Endothelial cell (in vitro differentiated cells): ENCODE results near the gene ZNF687. TPM values are rescaled to one million over a fixed set of nuclear protein-coding genes. Genes with fewer than 3 reads are reported as not detected.

ENCODE experiments used
- DNase-seq: peaks from one replicate; pipeline ENCODE4 v3.0.0; 2021; ENCODE audit warnings: low spot score
- H3K27ac Mint-ChIP-seq: one replicate; pipeline ENCODE4 v1.8.0; 2021; ENCODE audit warnings: mixed read lengths, inconsistent platforms; ENCODE audit not compliant: unreplicated experiment
- H3K27me3 Mint-ChIP-seq: one replicate; pipeline ENCODE4 v1.8.0; 2021; ENCODE audit warnings: mild to moderate bottlenecking, moderate library complexity, mixed read lengths, inconsistent platforms; ENCODE audit not compliant: unreplicated experiment
- H3K36me3 Mint-ChIP-seq: one replicate; pipeline ENCODE4 v1.8.0; 2021; ENCODE audit warnings: mild to moderate bottlenecking, low read depth, mixed read lengths, inconsistent platforms; ENCODE audit not compliant: unreplicated experiment
- H3K4me1 Mint-ChIP-seq: one replicate; pipeline ENCODE4 v1.8.0; 2021; ENCODE audit warnings: mild to moderate bottlenecking, mixed read lengths, inconsistent platforms; ENCODE audit not compliant: unreplicated experiment
- H3K4me3 Mint-ChIP-seq: one replicate; pipeline ENCODE4 v1.8.0; 2021; ENCODE audit warnings: mild to moderate bottlenecking, mixed read lengths, inconsistent platforms; ENCODE audit not compliant: unreplicated experiment
- H3K9me3 Mint-ChIP-seq: one replicate; pipeline ENCODE4 v1.8.0; 2021; ENCODE audit warnings: mixed read lengths, inconsistent platforms; ENCODE audit not compliant: unreplicated experiment
- long read RNA-seq: library from polyadenylated mRNA; unstranded; transcript quantifications from one replicate; pipeline ENCODE4 v2.0.0, GENCODE V29; 2020; ENCODE audit not compliant: unreplicated experiment
- total RNA-seq: library from RNA; stranded (reverse); fragmentation: NEBNext Ultra II Directional; extraction: Animal tissue kit (Norgen Biotek cat#: 25700); gene quantifications from one replicate; pipeline ENCODE4 v1.2.1, GENCODE V29; 2021; ENCODE audit not compliant: unreplicated experiment
- TF ChIP-seq, protein P1 (sequence below): fragments of 200-600 bp; sonication (generic); IDR thresholded peaks from one replicate; pipeline ENCODE4 v1.5.0; 2021; ENCODE audit warnings: antibody characterized with exemption; ENCODE audit not compliant: unreplicated experiment

The ZNF687 gene, protein sequence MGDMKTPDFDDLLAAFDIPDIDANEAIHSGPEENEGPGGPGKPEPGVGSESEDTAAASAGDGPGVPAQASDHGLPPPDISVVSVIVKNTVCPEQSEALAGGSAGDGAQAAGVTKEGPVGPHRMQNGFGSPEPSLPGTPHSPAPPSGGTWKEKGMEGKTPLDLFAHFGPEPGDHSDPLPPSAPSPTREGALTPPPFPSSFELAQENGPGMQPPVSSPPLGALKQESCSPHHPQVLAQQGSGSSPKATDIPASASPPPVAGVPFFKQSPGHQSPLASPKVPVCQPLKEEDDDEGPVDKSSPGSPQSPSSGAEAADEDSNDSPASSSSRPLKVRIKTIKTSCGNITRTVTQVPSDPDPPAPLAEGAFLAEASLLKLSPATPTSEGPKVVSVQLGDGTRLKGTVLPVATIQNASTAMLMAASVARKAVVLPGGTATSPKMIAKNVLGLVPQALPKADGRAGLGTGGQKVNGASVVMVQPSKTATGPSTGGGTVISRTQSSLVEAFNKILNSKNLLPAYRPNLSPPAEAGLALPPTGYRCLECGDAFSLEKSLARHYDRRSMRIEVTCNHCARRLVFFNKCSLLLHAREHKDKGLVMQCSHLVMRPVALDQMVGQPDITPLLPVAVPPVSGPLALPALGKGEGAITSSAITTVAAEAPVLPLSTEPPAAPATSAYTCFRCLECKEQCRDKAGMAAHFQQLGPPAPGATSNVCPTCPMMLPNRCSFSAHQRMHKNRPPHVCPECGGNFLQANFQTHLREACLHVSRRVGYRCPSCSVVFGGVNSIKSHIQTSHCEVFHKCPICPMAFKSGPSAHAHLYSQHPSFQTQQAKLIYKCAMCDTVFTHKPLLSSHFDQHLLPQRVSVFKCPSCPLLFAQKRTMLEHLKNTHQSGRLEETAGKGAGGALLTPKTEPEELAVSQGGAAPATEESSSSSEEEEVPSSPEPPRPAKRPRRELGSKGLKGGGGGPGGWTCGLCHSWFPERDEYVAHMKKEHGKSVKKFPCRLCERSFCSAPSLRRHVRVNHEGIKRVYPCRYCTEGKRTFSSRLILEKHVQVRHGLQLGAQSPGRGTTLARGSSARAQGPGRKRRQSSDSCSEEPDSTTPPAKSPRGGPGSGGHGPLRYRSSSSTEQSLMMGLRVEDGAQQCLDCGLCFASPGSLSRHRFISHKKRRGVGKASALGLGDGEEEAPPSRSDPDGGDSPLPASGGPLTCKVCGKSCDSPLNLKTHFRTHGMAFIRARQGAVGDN
- 29.9 TPM for total RNA-seq
- long read RNA-seq, result 0 reads

DNA sequence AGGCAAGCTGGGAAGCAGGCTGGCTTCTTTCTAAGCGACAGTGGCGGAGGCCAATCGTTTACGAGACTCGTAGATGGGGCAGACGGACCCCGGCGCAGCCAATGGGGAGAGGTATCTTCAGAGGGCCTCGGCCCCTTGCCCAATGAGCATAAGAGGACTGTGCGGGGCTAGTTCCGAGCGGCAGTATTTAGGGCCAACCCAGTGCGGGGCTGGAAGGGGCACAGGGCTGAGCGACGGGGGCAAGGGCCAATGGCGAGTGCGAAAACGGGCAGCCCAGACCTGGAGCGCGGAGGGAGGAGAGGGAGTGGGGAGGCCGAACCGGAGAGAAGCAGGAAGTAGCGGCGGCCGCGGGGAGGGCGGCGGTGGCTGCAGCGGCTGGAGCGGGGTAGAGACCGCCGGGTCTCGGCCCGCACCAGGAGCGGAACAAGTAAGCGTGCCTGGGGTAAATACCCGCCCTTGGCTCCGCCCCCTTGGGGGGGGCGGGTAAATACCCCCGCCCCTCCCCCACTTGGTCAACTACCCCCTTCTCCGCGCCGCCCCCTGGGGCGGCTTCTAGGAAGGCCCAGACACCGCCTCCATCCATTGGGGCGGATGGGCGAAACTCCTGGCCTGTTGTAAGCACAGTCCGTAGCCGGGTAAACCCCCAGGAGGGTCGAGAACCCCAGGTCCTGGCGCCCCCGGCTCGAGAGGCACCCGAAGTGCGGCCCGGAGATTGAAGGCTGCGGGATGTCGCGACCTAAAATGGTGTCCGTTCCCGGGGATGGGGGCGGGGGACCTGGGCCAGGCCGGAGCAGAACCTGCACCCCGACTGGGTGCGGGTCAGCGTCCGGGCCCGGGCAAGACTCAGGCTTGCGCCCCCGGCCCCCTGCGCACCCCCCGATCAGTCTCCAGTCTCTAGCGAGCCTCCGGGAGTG, at the start of gene ZNF687:
Gene ZNF687 (plus strand): TSS at position 331 of the 914 bp plus-strand sequence. CDS start 3,993 bp downstream, outside the sequence.
- Mint-ChIP-seq H3K9me3 (no peaks in the 10 kb centered on the region), H3K36me3 (peaks cover 15% of the 10 kb centered on the region), H3K27ac (peak within 1 kb of the TSS; percentile 99), H3K27me3 (peaks cover 17% of the 10 kb centered on the region), H3K4me1 (peaks cover 17% of the 10 kb centered on the region), H3K4me3 (peak within 1 kb of the TSS; percentile 97)
- TF ChIP-seq, protein P1, sequence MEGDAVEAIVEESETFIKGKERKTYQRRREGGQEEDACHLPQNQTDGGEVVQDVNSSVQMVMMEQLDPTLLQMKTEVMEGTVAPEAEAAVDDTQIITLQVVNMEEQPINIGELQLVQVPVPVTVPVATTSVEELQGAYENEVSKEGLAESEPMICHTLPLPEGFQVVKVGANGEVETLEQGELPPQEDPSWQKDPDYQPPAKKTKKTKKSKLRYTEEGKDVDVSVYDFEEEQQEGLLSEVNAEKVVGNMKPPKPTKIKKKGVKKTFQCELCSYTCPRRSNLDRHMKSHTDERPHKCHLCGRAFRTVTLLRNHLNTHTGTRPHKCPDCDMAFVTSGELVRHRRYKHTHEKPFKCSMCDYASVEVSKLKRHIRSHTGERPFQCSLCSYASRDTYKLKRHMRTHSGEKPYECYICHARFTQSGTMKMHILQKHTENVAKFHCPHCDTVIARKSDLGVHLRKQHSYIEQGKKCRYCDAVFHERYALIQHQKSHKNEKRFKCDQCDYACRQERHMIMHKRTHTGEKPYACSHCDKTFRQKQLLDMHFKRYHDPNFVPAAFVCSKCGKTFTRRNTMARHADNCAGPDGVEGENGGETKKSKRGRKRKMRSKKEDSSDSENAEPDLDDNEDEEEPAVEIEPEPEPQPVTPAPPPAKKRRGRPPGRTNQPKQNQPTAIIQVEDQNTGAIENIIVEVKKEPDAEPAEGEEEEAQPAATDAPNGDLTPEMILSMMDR, result no peak
- DNase-seq, result peak; percentile 98

DNA sequence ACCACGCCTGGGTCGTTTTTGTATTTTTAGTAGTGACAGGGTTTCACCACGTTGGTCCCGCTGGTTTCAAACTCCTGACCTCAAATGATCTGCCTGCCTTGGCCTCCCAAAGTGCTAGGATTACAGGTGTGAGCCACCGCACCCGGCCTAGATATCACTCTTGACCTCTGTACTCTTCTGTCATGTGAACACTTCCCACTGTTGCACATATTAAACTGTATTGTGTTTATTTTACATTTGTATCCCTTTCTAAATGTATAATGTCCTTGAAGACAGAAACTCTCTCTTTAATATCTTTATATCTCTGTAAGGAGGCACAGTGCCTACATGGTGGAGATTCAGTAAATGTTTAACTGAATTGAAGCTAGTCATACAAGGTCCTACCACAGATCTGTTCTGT, 46.9 kb upstream of the ZNF687 start:
- no peaks in the 10 kb centered on the region for H3K4me1 Mint-ChIP-seq
- TF ChIP-seq, protein P1, result no peak
- no peaks in the 10 kb centered on the region for H3K9me3 Mint-ChIP-seq
- peaks cover 58% of the 10 kb centered on the region for H3K36me3 Mint-ChIP-seq
- DNase-seq, result no peak
- H3K27me3 Mint-ChIP-seq, result no peaks in the 10 kb centered on the region
- H3K27ac Mint-ChIP-seq, result no peak overlapping the region
- peak overlapping the region; percentile 80 for H3K4me3 Mint-ChIP-seq

DNA sequence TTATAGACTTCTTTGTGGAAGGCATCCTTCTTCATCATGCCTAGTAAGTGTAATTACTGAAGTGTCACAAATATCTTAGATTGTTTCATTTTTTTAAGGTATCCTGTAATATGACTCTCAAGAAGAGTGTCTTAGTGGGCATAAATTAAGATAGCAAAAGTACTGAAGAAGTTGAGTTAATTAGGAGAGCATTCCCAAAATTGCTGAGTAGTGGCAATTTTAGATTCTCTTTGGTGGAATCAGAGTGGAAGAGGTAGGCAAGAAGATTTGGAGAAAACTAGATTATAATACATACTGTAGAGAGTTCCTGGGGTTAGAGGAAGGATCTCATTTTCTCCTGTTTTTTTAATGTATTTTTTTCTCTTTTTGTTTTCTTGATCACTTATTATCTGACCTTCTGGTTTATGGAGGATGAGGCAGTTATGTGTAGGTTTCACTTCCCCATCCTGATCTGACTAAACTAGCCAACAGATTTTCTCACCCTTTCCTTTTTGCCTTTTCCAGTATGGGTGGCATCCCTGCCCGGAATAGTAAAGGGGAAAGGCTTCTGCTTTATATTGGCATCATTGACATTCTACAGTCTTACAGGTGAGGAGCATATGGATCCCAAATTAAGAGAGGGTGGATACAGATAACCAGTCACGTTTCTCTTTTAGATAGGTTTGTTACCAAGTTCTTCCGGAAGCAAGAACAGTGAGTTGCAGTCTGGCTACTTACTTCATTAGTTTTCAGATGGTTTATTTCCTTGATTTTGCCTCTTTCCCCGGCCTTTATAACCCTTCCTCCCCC, 44.2 kb upstream of the ZNF687 start:
- Mint-ChIP-seq H3K27ac (no peak overlapping the region), H3K36me3 (peaks cover 54% of the 10 kb centered on the region), H3K27me3 (peaks cover 4% of the 10 kb centered on the region), H3K4me3 (no peak overlapping the region), H3K9me3 (no peaks in the 10 kb centered on the region), H3K4me1 (no peaks in the 10 kb centered on the region)
- TF ChIP-seq, protein P1, result no peak
- no peak for DNase-seq

DNA sequence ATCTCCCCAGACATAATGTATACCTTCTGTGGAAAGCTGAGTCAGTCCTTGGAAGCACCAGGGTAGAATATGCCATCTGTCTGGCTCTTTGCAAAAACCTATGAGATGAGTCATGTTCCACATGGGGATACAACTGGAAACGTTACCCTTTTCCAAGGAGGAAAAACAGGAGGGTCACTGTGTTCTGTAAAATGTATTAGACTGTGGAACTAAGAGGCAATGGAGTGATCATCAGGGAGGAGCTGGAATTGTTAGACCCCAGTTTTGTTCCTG, 43.7 kb upstream of the ZNF687 start:
- DNase-seq, result no peak
- no peaks in the 10 kb centered on the region for H3K4me1 Mint-ChIP-seq
- no peak overlapping the region for H3K4me3 Mint-ChIP-seq
- peaks cover 4% of the 10 kb centered on the region for H3K27me3 Mint-ChIP-seq
- TF ChIP-seq, protein P1, result no peak
- no peaks in the 10 kb centered on the region for H3K9me3 Mint-ChIP-seq
- no peak overlapping the region for H3K27ac Mint-ChIP-seq
- H3K36me3 Mint-ChIP-seq, result peaks cover 57% of the 10 kb centered on the region
